ENCODE data around the gene NEK4.

DNA sequence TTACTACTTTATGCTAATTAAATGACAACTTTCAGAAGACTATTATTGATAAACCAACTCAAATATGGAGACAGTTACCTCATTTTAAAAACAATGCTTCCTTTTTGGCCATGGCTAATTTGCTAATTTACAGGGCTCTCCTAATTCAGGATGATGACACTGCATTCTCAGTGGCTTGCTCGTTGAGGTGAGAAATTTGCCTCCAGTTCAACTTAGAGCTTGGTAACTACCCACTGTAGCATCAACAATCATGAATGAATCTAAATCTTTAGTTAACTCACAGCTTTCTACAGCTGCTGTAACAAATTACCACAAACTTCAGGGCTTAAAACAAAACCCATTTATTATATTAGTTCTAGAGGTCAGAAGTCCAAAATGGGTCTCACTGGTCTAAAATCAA lies 99.1 kb downstream of the NEK4 start:
- no peak for TF ChIP-seq POLR2A (IDR thresholded peaks at IDR 0.05; ENCODE audit: borderline replicate concordance, extremely low read depth, insufficient read depth, insufficient read length)
- TF ChIP-seq, protein P1, sequence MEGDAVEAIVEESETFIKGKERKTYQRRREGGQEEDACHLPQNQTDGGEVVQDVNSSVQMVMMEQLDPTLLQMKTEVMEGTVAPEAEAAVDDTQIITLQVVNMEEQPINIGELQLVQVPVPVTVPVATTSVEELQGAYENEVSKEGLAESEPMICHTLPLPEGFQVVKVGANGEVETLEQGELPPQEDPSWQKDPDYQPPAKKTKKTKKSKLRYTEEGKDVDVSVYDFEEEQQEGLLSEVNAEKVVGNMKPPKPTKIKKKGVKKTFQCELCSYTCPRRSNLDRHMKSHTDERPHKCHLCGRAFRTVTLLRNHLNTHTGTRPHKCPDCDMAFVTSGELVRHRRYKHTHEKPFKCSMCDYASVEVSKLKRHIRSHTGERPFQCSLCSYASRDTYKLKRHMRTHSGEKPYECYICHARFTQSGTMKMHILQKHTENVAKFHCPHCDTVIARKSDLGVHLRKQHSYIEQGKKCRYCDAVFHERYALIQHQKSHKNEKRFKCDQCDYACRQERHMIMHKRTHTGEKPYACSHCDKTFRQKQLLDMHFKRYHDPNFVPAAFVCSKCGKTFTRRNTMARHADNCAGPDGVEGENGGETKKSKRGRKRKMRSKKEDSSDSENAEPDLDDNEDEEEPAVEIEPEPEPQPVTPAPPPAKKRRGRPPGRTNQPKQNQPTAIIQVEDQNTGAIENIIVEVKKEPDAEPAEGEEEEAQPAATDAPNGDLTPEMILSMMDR (IDR thresholded peaks at IDR 0.05 in 2 of 3, conservative IDR thresholded peaks at IDR 0.05 in 1 of 3; ENCODE audit: borderline replicate concordance in 1 of 3, insufficient read depth in 1 of 3, low read depth in 2 of 3, low read length in 2 of 3), result no peak
- no peak for TF ChIP-seq CEBPB (IDR thresholded peaks at IDR 0.05; ENCODE audit: low read depth)
- TF ChIP-seq, protein P2, sequence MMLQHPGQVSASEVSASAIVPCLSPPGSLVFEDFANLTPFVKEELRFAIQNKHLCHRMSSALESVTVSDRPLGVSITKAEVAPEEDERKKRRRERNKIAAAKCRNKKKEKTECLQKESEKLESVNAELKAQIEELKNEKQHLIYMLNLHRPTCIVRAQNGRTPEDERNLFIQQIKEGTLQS (IDR thresholded peaks at IDR 0.05), result no peak
- TF ChIP-seq EZH2phosphoT487 (IDR thresholded peaks at IDR 0.05; ENCODE audit: borderline replicate concordance), result no peak
- no peak for TF ChIP-seq POLR2AphosphoS5 (IDR thresholded peaks at IDR 0.05; ENCODE audit: low read depth, low read length)
- TF ChIP-seq, protein P3, sequence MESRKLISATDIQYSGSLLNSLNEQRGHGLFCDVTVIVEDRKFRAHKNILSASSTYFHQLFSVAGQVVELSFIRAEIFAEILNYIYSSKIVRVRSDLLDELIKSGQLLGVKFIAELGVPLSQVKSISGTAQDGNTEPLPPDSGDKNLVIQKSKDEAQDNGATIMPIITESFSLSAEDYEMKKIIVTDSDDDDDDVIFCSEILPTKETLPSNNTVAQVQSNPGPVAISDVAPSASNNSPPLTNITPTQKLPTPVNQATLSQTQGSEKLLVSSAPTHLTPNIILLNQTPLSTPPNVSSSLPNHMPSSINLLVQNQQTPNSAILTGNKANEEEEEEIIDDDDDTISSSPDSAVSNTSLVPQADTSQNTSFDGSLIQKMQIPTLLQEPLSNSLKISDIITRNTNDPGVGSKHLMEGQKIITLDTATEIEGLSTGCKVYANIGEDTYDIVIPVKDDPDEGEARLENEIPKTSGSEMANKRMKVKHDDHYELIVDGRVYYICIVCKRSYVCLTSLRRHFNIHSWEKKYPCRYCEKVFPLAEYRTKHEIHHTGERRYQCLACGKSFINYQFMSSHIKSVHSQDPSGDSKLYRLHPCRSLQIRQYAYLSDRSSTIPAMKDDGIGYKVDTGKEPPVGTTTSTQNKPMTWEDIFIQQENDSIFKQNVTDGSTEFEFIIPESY (IDR thresholded peaks at IDR 0.05; ENCODE audit: extremely low read depth, insufficient replicate concordance, low read length), result no peak
- no peak for TF ChIP-seq FOSL1 (IDR thresholded peaks at IDR 0.05; ENCODE audit: low read depth)
- no peak for TF ChIP-seq SP1 (IDR thresholded peaks at IDR 0.05; ENCODE audit: low read depth)
- TF ChIP-seq EZH2 (IDR thresholded peaks at IDR 0.05), result no peak
- TF ChIP-seq, protein P4, sequence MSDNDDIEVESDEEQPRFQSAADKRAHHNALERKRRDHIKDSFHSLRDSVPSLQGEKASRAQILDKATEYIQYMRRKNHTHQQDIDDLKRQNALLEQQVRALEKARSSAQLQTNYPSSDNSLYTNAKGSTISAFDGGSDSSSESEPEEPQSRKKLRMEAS (IDR thresholded peaks at IDR 0.05), result no peak
- no peak for TF ChIP-seq JUND (IDR thresholded peaks at IDR 0.05)
